Measurements from ENCODE around the gene ISG20L2.

ISG20L2 gene

GRCh38 chr1:156728599-156729462, at the start of gene ISG20L2:
Gene ISG20L2 (minus strand): TSS chr1:156728766. CDS start chr1:156727652, 1,114 bp downstream.
- peak within 1 kb of the TSS; percentile 88 to 99 for H3K4me3 ChIP-seq (replicated peaks in 1 of 2; ENCODE audit: low read depth in 2 of 2, low read length in 2 of 2)
- no peak for TF ChIP-seq CTCF (IDR thresholded peaks at IDR 0.05; ENCODE audit: low read depth, low read length)
- peak; percentile 98 to 99 for DNase-seq (ENCODE audit: low read depth in 2 of 2)

- DNase-seq (ENCODE audit: low read depth in 2 of 2): no peak
- H3K4me3 ChIP-seq (replicated peaks in 1 of 2; ENCODE audit: low read depth in 2 of 2, low read length in 2 of 2): no peak overlapping the region
- TF ChIP-seq CTCF (IDR thresholded peaks at IDR 0.05; ENCODE audit: low read depth, low read length): no peak
Measured at GRCh38 chr1:156777573-156777972, 49.0 kb upstream of the ISG20L2 start.

- TF ChIP-seq CTCF (IDR thresholded peaks at IDR 0.05; ENCODE audit: low read depth, low read length): no peak
- DNase-seq (ENCODE audit: low read depth in 2 of 2): no peak
- no peak overlapping the region for H3K4me3 ChIP-seq (replicated peaks in 1 of 2; ENCODE audit: low read depth in 2 of 2, low read length in 2 of 2)
Measured at GRCh38 chr1:156776942-156777341, 48.4 kb upstream of the ISG20L2 start.

- no peak for DNase-seq (ENCODE audit: low read depth in 2 of 2)
- H3K4me3 ChIP-seq (replicated peaks in 1 of 2; ENCODE audit: low read depth in 2 of 2, low read length in 2 of 2): no peak overlapping the region
- TF ChIP-seq CTCF (IDR thresholded peaks at IDR 0.05; ENCODE audit: low read depth, low read length): no peak
Measured at GRCh38 chr1:156775799-156776198, 47.2 kb upstream of the ISG20L2 start.

- DNase-seq (ENCODE audit: low read depth in 2 of 2): no peak
- no peak overlapping the region for H3K4me3 ChIP-seq (replicated peaks in 1 of 2; ENCODE audit: low read depth in 2 of 2, low read length in 2 of 2)
- TF ChIP-seq CTCF (IDR thresholded peaks at IDR 0.05; ENCODE audit: low read depth, low read length): peak; percentile 10
Measured at GRCh38 chr1:156773607-156774006, 45.0 kb upstream of the ISG20L2 start.

GRCh38 chr1:156772728-156773497, 44.3 kb upstream of the ISG20L2 start:
- no peak overlapping the region for H3K4me3 ChIP-seq (replicated peaks in 1 of 2; ENCODE audit: low read depth in 2 of 2, low read length in 2 of 2)
- peak in 1 of 2 donors; percentile 40 for DNase-seq (ENCODE audit: low read depth in 2 of 2)
- TF ChIP-seq CTCF (IDR thresholded peaks at IDR 0.05; ENCODE audit: low read depth, low read length): no peak

Data from cardiac fibroblast (primary cell).